Activated effector memory CD4-positive, alpha-beta T cell treated with Interleukin-2 at 50 U/mL for 16 hours (primary cell): Measurements from ENCODE around the gene GPRC5A.

ENCODE experiments used
- DNase-seq: peaks from one replicate; pipeline ENCODE4 v3.0.0-alpha.2; 2020

GPRC5A gene

DNA sequence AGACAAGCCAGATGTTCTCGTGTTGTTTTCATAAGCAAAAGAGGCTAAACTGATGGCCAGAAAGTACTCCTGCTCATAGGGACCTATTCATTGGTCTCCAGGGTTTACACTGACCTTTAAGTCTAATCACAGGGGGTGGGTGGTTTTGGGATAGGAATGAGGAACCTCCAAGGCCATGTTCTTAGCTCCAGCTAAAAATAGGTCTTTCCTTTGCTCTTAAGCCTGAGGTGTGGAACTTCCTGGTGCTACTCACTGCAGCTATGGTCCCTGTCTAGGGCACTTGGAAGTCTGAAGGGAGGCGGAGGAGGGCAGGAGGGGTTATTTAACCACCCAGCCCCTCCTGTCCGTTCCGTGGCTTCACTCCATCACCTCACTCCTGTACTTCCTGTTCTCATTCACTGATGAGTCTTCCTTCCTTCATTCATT is 18.6 kb downstream of the GPRC5A start:
- DNase-seq, result no peak

GRCh38 chr12:12912711-12913110 is 21.3 kb downstream of the GPRC5A start:
- DNase-seq, result no peak

- no peak for DNase-seq
Observed at GRCh38 chr12:12915656-12916055, 24.3 kb downstream of the GPRC5A start.

- peak; percentile 75 for DNase-seq
Observed at GRCh38 chr12:12916135-12916944, 25.0 kb downstream of the GPRC5A start.

GRCh38 chr12:12917517-12917916 is 26.2 kb downstream of the GPRC5A start:
- no peak for DNase-seq

DNA sequence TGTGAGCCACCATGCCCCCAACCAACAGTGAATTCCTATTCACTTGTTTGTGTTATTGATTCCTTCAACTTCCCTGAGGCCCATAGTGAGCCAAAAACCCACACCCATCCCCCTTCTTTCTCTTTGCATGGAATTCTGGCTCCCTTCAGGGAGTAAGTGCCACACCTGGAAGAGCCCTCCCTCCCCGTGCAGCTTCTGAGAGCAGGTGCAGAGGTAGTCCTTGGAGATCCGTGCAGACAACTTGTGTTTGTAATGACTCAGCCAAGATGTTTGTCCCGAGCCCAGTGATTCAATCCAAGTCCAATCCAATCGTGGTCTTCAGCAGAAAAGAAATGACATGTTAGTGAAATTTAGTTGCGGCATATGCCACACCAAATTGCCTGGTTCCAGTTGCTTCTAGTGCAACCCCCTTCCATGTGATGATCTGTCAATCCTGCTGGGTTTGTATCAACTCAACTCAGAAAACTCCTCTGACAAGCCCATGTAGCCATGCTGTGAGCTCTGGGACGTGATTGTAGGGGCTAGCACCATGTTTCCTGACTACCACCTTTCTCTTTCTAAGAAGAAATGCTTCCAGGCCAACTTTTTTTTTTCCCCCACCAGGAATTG is 27.5 kb downstream of the GPRC5A start:
- no peak for DNase-seq

DNA sequence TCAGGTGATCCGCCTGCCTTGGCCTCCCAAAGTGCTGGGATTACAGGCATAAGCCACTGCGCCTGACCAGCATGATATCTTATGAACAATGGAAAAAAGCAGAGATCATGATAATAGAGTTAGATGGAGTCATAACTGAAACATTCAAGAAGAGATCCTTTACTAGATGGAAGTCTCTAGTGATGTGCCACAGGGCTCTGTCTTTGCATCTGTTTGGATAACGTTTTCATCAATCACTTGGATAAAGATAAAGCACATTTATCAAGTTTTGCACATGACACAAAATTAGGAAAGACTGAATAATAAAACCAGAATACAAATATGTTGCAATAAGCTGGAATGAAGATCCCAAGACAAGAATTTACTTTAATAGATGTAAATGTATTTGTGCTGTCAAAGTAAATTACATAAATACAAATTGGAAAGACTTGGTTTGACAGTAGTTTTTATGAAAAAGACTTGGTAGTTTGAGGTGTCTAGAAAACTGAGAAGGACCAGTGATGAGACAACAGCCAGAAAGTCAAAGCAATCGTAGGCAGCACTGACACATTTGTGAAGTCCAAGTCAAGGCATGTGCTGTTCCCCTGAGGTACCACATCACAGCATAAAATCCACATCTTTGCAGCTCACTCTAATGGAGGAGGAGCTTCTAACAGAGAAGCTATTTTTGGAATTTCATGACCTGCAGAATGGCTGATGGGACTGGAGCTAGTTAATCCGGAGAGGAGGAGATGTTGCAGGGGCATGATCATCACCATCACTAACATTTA is 28.5 kb downstream of the GPRC5A start:
- DNase-seq, result no peak

DNA sequence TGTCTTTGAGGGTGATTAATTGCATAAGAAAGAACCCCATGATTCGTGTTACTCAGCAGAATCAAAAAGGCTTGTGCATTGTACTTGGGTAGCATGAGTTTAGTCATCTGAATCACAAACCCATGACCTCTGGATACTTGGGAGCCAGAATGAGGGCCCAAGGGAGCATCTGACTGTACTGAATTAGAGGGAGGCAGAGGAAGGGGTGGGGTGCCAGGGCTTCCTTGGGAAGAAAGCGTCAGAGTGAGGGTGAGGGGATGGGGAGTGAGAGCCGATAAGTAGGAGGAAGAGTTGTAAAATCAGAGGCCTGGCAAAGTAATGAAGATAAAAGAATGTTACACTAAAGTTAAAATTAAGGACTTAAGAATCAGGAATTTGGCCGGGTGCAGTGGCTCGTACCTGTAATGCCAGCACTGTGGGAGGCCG is 30.8 kb downstream of the GPRC5A start:
- no peak for DNase-seq

GRCh38 chr12:12922978-12923377 is 31.6 kb downstream of the GPRC5A start:
- DNase-seq, result no peak

DNA sequence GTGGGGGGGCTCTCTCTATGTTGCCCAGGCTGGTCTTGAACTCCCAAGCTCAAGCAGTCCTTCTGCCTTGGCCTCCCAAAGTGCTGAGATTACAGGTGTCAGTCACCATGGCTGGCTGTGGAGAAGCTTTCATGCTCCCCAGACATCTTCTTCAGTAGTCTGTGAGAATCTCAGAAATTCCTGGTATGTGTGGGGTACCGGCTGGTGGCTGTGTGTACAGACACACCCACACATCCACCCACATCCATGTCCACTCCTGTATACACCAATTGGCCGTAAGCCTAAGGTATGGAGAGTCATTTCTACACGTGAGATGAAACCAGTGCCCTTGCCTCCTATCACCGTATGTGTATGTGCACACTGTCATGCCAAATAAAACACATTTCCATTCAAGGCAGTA is 32.8 kb downstream of the GPRC5A start:
- no peak for DNase-seq

DNA sequence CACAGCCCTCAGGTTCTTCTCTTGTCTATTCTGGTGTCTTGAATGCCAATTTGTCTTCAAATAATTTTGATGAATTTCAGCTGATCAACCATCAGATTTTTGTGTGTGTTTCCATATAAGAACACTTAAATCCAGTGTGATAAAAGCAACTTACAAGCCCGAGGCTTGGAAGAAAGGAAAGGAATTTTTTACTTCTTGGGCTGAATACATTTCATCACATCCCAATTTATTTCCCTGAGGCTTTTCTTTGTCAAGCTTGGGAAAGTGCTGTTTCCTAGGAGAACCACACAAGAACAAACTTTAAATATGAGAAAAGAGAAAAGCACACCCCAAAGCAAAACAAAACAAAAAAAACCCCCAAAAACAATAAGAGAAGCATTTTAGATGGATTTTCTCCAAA is 34.0 kb downstream of the GPRC5A start:
- DNase-seq, result no peak

GRCh38 chr12:12926571-12927071 is 35.3 kb downstream of the GPRC5A start:
- DNase-seq, result no peak

DNA sequence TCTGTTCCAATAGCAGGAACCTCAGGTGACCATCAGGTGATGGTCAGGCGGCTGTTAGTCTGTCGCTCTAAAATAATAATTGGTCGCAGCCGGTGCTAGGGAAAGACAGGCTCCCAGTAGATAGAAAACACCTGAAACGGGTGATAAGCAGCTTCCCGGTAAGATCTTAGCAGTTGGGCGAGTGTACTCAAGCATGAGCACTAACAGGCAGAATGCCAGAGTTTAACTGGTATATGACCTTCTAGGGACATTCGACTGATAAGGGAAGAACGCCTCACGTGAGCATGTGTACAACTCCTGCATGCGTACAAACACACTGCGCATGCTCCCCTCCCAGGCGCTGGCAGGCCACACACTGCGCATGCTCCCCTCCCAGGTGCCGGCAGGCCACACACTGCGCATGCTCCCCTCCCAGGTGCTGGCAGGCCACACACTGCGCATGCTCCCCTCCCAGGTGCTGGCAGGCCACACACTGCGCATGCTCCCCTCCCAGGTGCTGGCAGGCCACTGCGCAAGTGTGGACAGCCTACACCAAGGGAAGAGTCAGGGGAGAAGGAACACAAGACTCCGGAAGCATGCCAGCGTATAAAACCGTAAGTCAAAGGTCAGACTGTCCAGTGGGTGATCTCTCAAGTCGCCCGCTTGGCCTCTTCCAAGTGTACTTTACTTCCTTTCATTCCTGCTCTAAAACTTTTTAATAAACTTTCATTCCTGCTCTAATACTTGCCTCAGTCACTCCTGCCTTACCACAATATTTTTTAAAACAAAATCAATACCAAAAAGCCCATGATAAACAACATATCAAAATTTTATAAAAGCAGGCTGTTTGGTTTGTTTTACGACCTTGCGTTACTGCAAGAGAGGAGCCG is 36.1 kb downstream of the GPRC5A start:
- DNase-seq, result peak; percentile 41

DNA sequence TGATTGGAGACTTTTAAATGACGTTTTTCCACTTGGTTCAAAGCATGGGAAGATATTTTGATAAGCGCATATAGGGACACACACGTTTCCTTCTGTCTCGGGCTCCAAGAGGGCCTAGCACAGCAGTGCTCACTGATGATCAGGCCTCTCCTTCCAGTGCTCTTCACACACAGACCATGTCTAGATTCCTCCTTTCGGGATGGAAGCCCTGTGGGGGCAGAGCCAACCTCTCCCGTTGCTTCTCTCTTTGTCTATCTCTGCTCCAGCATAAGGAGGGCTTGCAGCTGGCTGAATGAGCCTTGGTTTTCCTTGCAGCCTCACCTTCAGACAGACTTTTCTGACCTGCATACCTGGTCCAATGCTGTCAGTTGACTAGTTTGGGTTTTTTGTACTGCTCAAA is 38.3 kb downstream of the GPRC5A start:
- DNase-seq, result no peak

DNA sequence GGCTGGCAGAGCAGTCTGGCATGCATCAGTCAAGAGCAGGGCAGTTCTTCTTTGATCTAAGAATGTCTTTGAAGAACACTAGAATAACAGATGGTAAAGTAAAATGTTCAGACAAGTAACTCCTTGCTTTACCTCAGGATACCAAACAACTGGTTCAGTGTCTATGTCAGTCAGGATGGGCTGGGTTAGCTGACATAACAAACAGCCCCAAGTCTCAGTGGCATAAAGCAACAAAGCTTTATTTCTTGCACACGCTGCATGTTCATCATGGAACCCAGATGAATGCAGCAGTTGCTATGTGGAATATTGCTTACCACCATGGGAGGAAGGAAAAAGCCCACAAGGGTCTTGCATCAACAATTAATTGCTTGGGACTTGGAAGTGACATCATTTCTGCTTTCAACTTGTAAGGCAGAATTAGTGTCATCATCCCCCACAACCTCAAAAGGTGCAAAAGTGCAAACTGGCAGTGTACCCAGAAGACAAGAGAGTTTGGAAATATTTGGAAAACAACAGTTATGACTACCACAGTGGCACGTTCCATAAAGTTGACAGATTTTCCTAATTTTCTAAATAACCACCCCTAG is 39.4 kb downstream of the GPRC5A start:
- DNase-seq, result no peak

DNA sequence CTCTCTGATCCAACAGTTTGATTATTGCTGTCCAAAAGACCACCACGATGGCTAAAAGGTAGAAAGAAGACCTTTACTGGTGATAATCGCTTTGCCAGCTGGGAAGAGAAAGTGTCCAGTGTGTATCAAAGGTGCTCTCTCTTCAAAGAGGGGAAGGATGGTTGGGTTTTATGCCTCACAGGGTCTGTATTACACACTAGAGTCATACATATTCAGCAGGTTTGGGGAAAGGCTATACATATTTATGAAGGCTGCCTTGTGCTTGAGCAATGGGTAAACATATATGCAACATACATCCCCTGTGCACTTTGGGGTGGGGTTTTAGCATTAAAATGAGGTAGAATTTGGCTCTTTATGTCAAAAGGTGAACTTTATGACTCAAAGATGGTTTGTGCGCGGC is 42.4 kb downstream of the GPRC5A start:
- no peak for DNase-seq

GRCh38 chr12:12934556-12934955 is 43.2 kb downstream of the GPRC5A start:
- no peak for DNase-seq

GRCh38 chr12:12936983-12937491 is 45.7 kb downstream of the GPRC5A start:
- no peak for DNase-seq

- no peak for DNase-seq
Observed at GRCh38 chr12:12938541-12938940, 47.2 kb downstream of the GPRC5A start.

DNA sequence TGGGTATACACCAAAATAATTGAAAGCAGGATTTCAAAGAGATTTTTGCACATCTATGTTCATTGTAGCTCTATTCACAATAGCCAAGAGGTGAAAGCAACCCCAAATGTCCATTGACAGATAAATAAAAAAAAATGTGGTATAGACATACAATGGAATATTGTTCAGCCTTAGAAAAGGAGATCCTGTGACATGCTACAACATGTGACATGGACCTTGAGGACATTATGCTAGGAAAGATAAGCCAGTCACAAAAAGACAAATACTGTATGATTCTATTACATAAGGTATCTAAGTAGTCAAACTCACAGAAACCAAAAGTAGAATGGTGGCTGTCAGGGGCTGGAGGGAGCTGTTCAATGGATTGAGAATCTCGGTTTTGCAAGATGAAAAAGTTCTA is 48.5 kb downstream of the GPRC5A start:
- no peak for DNase-seq

DNA sequence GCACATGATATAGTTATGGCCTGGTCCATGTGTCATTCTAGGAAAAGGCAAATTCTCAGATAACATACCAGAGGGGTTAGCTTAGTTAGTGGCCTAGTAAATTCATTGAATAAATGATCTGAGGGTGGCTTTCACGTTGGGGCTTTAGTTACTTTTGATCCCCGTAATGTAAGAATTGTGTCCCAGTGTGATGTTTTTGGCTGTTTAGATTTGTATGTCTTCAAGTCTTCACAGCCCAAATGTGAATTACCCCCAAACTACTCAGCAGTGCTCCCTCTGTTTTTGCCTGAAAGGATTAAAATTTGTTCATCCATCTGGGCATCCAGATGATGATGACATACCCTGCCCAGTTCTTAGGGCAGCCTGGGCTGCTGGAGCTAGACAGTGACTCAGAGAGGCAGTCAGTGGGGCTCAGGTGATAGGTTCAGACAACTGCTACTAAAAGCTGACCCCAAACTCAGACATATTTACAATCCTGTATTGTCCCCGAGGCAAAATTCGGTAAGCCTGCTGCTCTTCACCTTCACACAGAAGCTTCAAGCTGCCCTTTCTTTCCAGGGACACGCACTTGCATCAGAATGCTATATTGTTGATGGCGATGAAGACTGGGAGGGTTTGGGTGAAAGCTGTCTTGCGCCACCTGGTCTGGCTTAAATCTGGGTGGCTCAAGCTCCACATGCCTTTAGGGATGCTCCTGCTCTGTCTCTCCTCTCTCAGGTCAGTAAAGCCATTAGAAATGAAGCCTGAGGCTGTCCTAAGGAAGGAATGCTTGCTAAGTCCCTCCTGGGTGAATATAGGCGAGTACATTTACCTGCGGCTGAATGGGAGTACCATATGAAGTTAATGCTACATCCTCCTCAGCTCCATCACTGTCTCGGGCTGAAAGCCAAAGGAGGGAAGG is 50.3 kb downstream of the GPRC5A start:
- DNase-seq, result no peak
